HG03039 (cell line): ENCODE measurements around the gene XPNPEP2.

Source experiments
- ATAC-seq: cut with Tn5 transposase; IDR thresholded peaks from one replicate; pipeline ENCODE4 v1.9.1; 2021; ENCODE audit warnings: mild to moderate bottlenecking, moderate library complexity; ENCODE audit not compliant: unreplicated experiment

Gene XPNPEP2

GRCh38 chrX:129797251-129797906 lies 58.6 kb downstream of the XPNPEP2 start:
- no peak for ATAC-seq

- ATAC-seq = no peak
These were observed 59.7 kb downstream of the XPNPEP2 start for GRCh38 chrX:129798456-129798855.

DNA sequence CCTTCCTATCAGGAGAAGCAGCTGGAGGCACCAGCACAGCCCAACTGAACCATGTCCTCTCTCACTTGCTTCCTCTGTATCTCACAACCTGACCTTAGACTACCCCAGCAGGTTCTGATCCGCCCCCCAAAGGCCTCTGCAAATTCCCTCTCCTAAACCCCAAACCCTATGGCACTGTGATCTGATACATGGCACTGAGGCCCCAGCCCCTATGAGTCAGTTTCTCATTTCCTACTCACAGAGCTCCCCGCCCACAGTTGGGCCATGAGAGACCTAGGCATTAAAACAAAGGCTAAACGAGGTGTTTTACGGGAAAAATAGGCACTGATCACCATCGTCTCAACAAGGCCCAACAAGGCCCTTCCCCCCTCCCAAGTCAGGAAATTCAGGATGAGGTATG lies 60.1 kb downstream of the XPNPEP2 start:
- no peak for ATAC-seq

GRCh38 chrX:129800186-129800585 lies 61.4 kb downstream of the XPNPEP2 start:
- ATAC-seq = no peak

DNA sequence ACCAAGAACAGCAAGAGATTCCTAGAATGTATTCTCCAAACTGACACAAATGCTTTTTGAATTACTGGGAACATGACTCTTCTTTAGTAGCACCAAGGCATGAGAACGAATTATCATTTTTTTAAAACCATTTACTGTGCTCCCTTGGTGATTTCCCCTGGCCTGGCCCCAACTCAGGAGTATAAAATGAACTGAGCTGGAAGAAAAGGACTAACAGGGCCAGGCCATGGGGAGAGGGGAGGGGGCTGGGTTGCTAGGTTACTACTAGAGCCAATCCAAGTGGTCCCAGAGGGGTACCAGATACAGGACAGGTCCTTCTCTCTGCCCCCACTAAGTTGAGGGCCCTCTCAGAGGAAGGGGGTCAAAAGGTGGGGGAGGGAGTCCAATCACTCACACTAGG lies 64.1 kb downstream of the XPNPEP2 start:
- no peak for ATAC-seq

- no peak for ATAC-seq
These were observed 66.0 kb downstream of the XPNPEP2 start for GRCh38 chrX:129804806-129805205.

GRCh38 chrX:129808158-129808828 lies 69.5 kb downstream of the XPNPEP2 start:
- no peak for ATAC-seq

GRCh38 chrX:129808829-129809796 lies 70.3 kb downstream of the XPNPEP2 start:
- no peak for ATAC-seq

DNA sequence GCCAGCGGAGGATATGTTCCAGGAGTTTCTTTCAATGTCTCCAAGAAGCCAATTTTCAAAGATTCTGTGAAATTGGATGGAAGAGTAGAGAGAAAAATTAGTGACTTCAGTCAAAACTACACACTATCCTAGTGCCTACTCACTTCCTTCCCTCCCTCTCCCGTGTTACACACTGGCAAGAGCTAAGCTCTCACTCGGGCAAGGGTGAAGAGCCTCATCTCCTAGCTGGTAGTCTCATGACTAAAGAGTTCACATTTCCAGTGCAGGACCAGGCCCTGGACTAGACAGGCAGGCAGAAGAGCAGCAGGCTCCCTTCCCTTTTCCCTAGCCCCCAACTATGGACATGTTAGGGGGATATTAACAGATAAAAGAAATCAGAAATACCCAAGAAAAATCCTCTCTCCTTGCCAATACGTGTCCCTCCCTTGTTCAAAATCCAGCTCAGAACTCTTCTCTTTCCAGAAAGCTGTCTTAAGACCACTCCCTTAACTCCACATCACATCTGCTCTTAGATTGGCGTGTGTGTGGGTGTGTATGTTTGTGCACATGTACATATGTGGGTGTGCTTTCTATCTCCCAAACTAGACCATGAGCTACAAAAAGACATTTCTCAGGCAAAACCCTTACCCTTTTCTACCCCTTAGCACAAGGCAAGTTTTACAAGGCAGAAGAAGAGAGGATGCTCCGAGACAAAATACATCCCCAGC lies 75.0 kb downstream of the XPNPEP2 start:
- no peak for ATAC-seq

- no peak for ATAC-seq
These were observed 79.3 kb downstream of the XPNPEP2 start for GRCh38 chrX:129818123-129818522.
